Testis (tissue), 2 donors: Measurements from ENCODE around the gene TCTN3.

Experiments
- CTCF ChIP-seq, 3 experiments: fragments of 450-650 bp in 2 of 3; fragments of 200-600 bp in 1 of 3; sonication (generic) in 1 of 3; IDR thresholded peaks; one replicate each; pipeline ENCODE4 v1.5.1; 2016 to 2019; ENCODE audit warnings: antibody characterized with exemption in 3 of 3, mild to moderate bottlenecking in 2 of 3, moderate library complexity in 1 of 3
- POLR2A ChIP-seq: fragments of 450-650 bp; IDR thresholded peaks from one replicate; pipeline ENCODE4 v1.6.1; 2017; ENCODE audit warnings: antibody characterized with exemption, mild to moderate bottlenecking, moderate library complexity

DNA sequence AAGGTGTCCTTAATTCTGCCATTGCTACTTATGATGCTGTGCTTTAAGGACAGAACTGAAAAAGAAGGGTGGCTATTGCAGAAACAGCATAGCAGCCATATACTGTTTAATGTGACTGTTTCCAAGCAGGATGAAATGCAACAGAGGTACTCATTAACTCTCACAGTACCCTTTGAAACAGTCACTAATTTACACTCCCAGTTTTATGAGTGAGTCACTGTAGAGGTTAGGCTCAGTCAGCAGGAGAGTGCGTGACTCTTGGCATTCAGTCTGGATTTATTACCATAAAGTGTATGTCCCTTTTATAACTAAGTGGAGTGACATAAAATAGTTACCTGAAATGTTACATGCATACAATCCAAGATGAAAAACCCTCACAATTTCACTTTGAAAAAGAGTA, 64.9 kb downstream of the TCTN3 start:
- no peak for TF ChIP-seq POLR2A
- no peak for TF ChIP-seq CTCF (IDR thresholded peaks at IDR 0.05)
